HepG2 (cell line): Measurements from ENCODE around the gene WDR54. TPM values are rescaled to one million over a fixed set of nuclear protein-coding genes. Genes with fewer than 3 reads are reported as not detected.

Experiments
- ARID3A ChIP-seq: IDR thresholded peaks from 2 replicates; pipeline ENCODE4 v1.6.1; 2012; ENCODE audit warnings: low read depth, low read length, improper control_type of control experiment
- BRF2 ChIP-seq: sonication (generic); formaldehyde crosslinking; IDR thresholded peaks from 2 replicates; pipeline ENCODE4 v1.8.1; 2022; ENCODE audit warnings: mild to moderate bottlenecking, missing genetic modification reagents
- CEBPG ChIP-seq: IDR thresholded peaks from 2 replicates; pipeline ENCODE4 v1.6.1; 2016
- MZF1 ChIP-seq: sonication (generic); formaldehyde crosslinking; IDR thresholded peaks from 2 replicates; pipeline ENCODE4 v1.8.1; 2023; ENCODE audit warnings: mild to moderate bottlenecking, missing genetic modification reagents, borderline replicate concordance
- NFE2 ChIP-seq: sonication (generic); formaldehyde crosslinking; IDR thresholded peaks from 2 replicates; pipeline ENCODE4 v1.4.0; 2020; ENCODE audit warnings: missing genetic modification reagents
- PATZ1 ChIP-seq: sonication (generic); formaldehyde crosslinking; IDR thresholded peaks from 2 replicates; pipeline ENCODE4 v1.4.0; 2020; ENCODE audit warnings: missing genetic modification reagents
- POGZ ChIP-seq: sonication (generic); formaldehyde crosslinking; IDR thresholded peaks from 2 replicates; pipeline ENCODE4 v1.4.0; 2020; ENCODE audit warnings: mild to moderate bottlenecking, missing genetic modification reagents
- ZBTB14 ChIP-seq: sonication (generic); formaldehyde crosslinking; IDR thresholded peaks from 2 replicates; pipeline ENCODE4 v1.4.0; 2020; ENCODE audit warnings: missing genetic modification reagents
- ZNF326 ChIP-seq: sonication (generic); formaldehyde crosslinking; IDR thresholded peaks from 2 replicates; pipeline ENCODE4 v1.4.0; 2020; ENCODE audit warnings: missing genetic modification reagents, borderline replicate concordance
- ZNF513 ChIP-seq: sonication (generic); formaldehyde crosslinking; conservative IDR thresholded peaks from 2 replicates; pipeline ENCODE4 v1.5.0; 2020; ENCODE audit warnings: missing genetic modification reagents
- ZNF546 ChIP-seq: sonication (generic); formaldehyde crosslinking; conservative IDR thresholded peaks from 2 replicates; pipeline ENCODE4 v1.8.1; 2023; ENCODE audit warnings: mild to moderate bottlenecking, missing genetic modification reagents
- ZNF670 ChIP-seq: sonication (generic); formaldehyde crosslinking; IDR thresholded peaks from 2 replicates; pipeline ENCODE4 v1.8.0; 2022; ENCODE audit warnings: mild to moderate bottlenecking, missing genetic modification reagents, borderline replicate concordance
- ZNF710 ChIP-seq: sonication (generic); formaldehyde crosslinking; IDR thresholded peaks from 2 replicates; pipeline ENCODE4 v1.5.0; 2020; ENCODE audit warnings: mild to moderate bottlenecking, missing genetic modification reagents, borderline replicate concordance
- ZNF749 ChIP-seq: sonication (generic); formaldehyde crosslinking; IDR thresholded peaks from 2 replicates; pipeline ENCODE4 v1.8.0; 2022; ENCODE audit warnings: mild to moderate bottlenecking, missing genetic modification reagents, moderate library complexity, borderline replicate concordance
- ZNF841 ChIP-seq: sonication (generic); formaldehyde crosslinking; IDR thresholded peaks from 2 replicates; pipeline ENCODE4 v1.8.1; 2023; ENCODE audit warnings: missing genetic modification reagents, borderline replicate concordance
- ZNF878 ChIP-seq: sonication (generic); formaldehyde crosslinking; IDR thresholded peaks from 2 replicates; pipeline ENCODE4 v1.8.1; 2023; ENCODE audit warnings: mild to moderate bottlenecking, missing genetic modification reagents, moderate library complexity
- polyA plus RNA-seq, 8 experiments: library from polyadenylated mRNA; depleted of rRNA in 3 of 8; stranded (reverse) in 7 of 8; unstranded in 1 of 8; fragments of >200 nt; fragmentation: Illumina TruSeq in 4 of 8; extraction: Trizol in 4 of 8; gene quantifications; 2 replicates each; pipeline versions ENCODE4 v1.2.1 to v1.2.3, GENCODE V29; 2011 to 2016; ENCODE audit warnings: low read depth in 4 of 8, missing spikeins in 1 of 8, mixed read lengths in 1 of 8; ENCODE audit not compliant: insufficient read depth in 1 of 8
- total RNA-seq, 5 experiments: library from RNA; depleted of rRNA; stranded (reverse); fragments of >200 nt; fragmentation: Illumina TruSeq; extraction: Trizol; gene quantifications; 2 replicates each; pipeline ENCODE4 v1.2.3, GENCODE V29; 2016; ENCODE audit warnings: low read depth in 1 of 5

Gene WDR54
- total and polyA plus RNA-seq, 2 of the 13 experiments (the other 11 are each of a cell fraction or from before 2014, with no cell fraction given) = 2.0 to 17.3 TPM

GRCh38 chr2:74424139-74424992 is 2.8 kb downstream of the WDR54 start (continued):
- 0 out of 2 replicates have a peak, but pooled peaks have one; percentile 15 for TF ChIP-seq PATZ1
- no peak for TF ChIP-seq ZNF546 (CRISPR knock-in tag)
- TF ChIP-seq ZNF710 = no peak
- no peak for TF ChIP-seq ZNF841 (CRISPR knock-in tag)
- TF ChIP-seq ZNF670 (CRISPR knock-in tag) = no peak
- no peak for TF ChIP-seq NFE2 (CRISPR knock-in tag)
- no peak for TF ChIP-seq MZF1 (CRISPR knock-in tag)
- TF ChIP-seq POGZ (CRISPR knock-in tag) = no peak
- no peak for TF ChIP-seq ZNF878 (CRISPR knock-in tag)
- 0 out of 2 replicates have a peak, but pooled peaks have one; percentile 1 for TF ChIP-seq CEBPG (CRISPR knock-in tag)
- no peak for TF ChIP-seq ZBTB14 (CRISPR knock-in tag)
- peak; percentile 53; the same call in 1 of the 2 replicates for TF ChIP-seq BRF2 (CRISPR knock-in tag)
- TF ChIP-seq ARID3A = no peak
- TF ChIP-seq ZNF326 (CRISPR knock-in tag) = 0 out of 2 replicates have a peak, but pooled peaks have one; percentile 19
- no peak; the same call in 1 of the 2 replicates for TF ChIP-seq ZNF749 (CRISPR knock-in tag)
- TF ChIP-seq ZNF513 = no peak
